IPS-NIHi7 (cell line): ENCODE data around the gene IGFL3.
A peak's percentile ranks its signal among the peaks of the same experiment; 100 is the strongest.

Source experiments
- DNase-seq: peaks from one replicate; pipeline ENCODE4 v3.0.0; 2012; ENCODE audit warnings: mixed read lengths; ENCODE audit errors: extremely low spot score

IGFL3 gene

DNA sequence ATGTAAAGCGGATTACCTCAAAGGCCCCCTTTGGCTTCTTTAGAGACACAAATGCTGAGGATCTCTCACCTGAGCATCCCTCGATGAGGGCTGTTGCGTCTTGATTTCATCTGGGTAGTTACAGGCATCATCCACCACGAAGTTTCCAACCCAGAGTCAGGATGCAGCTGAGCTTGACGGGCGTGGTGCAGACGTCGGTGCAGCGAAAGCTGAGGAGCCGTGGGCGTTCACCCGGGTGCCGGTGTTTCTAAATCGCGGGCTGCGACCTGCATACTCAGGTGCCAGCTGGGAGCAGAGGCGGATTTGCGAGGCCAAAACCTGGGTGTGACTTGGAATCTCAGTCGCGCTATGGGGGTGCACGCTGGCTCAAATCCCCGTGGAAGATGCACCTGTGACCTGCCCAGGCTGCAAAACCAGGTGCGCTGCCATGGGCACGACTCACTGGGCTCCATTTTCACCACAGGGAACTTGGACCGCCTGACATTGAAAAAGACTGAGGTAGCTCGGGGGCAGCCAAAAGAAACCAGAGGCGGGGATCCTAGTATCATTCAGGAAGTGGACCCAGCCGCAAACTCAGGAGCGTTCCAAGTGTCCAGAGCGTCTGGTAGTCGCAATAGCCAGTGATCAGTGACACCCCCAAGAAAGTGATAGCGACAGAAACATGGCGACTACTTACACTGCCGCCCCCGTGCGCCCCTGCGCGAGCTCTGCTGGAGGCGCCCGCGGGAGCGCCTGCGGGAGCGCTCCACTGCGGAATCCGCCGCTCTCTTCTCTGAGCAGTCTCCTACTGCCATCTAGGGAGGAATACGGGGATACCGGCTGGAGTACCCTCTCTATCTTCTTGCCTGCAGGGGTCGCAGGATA is 47.3 kb downstream of the IGFL3 start:
- DNase-seq: peak; percentile 95

DNA sequence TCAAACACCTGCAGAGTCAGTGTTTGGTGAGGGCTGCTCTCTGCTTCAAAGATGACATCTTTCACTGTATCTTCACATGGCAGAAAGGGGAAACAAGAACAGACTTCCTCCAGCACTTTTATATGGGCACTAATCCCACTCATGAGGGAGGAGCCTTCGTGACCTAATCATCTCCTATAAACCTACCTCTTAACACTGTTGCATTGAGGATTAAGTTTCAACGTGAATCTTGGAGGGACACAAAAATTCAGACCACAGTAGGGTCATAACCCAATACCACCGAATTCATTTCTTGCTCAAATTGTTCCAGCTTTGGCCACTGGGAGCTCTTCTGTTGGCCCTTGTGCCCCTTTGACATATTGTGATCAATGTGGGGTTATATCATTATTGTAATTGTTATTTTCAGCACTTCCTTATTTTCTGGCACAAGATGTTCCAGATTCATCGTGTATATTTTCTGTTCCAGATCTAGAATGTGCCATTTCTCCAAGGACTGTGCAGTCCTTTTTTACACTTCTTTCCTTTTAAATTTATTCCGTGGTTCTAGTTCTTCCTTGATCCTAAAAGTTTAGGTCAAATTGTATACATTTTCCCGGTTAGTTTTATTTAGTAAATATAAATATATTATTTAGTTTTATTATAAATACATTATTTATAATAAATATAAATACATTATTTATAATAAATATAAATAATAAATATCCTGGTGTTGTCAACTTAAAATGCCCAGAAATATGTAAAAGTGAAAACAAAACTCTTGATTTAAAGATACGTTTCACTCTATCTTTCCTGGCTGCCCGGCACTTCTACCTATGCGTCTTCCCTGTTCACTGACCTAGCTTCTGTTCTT is 48.2 kb downstream of the IGFL3 start:
- no peak for DNase-seq

GRCh38 chr19:46073268-46073922 is 51.1 kb downstream of the IGFL3 start:
- DNase-seq: no peak
